Measurements from ENCODE around the gene CFC1.
"Not testable (repeated sequence)": the region's sequence is repeated elsewhere in the genome, so short reads cannot be mapped to it uniquely, and the experiment has no call there.

Gene CFC1

DNA sequence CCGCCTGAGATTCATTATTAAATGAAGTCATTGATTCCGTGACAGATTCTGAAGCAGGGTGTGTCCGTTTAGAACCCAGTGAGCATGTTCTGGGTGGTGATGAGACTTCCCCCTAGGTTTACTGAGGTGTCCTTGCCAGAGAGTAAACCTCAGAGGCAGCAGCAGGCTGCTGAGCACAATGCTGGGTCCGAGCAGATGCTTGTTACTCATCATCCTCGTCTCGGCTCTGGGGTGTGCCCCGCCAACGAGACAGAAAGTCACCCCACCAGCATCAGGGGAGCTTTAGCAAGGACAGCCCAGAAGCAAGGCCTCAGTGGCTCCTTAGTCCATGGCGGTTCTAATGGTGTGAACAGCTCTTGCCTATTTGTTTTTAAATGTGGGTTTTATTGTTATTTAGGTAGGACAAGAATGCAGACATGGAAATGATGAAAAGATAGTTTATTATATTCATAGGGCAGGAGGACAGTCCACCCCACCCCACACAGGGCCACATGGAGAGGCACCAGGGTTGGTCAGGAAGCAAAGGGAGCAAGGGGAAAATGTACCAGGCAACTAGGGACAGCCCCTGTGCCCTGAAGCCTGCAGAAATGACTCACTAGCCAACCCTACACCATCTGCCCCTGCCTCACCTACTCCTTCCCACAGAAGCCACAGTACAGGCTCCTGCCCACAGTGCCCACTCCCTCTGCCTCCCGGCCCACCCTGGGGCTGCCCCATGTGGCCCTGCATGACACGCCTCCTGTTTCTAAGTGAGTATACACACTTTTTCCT, 10.5 kb downstream of the CFC1 start:
- not testable (repeated sequence) for H3K4me3 ChIP-seq (ENCODE audit: low read length); DNase-seq (ENCODE audit: low read depth, low spot score)

DNA sequence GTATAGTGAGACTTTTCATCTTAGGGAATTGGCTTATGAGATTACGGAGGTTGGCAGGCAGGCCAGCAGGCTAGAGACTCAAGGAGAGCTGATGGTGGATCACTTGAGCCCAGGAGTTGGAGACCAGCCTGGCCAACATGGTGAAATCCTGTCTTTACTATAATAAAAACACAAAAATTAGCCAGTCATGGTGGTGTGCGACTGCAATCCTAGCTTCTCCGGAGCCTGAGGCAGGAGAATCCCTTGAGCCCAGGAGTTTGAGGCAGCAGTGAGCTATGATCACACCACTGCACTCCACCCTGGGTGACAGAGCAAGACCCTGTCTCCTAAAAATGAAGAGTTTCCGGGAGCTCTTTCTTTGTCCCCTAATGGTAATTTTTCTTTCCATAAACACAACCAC, 14.6 kb downstream of the CFC1 start:
- DNase-seq (ENCODE audit: low read depth, low spot score); H3K4me3 ChIP-seq (ENCODE audit: low read length): not testable (repeated sequence)

DNA sequence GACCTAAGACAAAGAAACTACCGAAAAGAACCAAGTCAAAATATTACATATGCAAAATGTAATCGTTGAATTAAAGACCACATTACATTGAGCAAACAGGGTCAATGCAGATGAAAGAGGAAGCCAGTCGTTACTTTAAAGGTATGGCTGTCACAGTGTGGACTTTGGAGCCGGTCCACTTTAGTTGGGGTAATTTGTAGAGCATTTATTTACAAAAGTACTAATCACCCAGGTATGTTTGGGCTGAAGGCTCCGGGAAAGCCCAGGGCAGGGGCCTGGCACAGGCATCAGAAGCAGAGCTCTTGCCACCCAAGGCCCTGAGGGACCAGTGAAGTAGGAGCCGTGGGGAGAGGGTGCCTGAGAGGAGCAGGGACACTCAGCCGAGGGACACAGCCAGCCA, 15.8 kb downstream of the CFC1 start:
- H3K4me3 ChIP-seq (ENCODE audit: low read length) = not testable (repeated sequence)

GRCh38 chr2:130582970-130583369, 16.4 kb downstream of the CFC1 start:
- not testable (repeated sequence) for DNase-seq (ENCODE audit: low read depth, low spot score)

More for the DNA sequence above, 15.8 kb downstream of the CFC1 start:
- DNase-seq (ENCODE audit: low read depth, low spot score) = not testable (repeated sequence)

GRCh38 chr2:130581491-130581890, 17.9 kb downstream of the CFC1 start:
- DNase-seq (ENCODE audit: low read depth, low spot score); H3K4me3 ChIP-seq (ENCODE audit: low read length): not testable (repeated sequence)

More at GRCh38 chr2:130582970-130583369, 16.4 kb downstream of the CFC1 start:
- H3K4me3 ChIP-seq (ENCODE audit: low read length) = not testable (repeated sequence)

GRCh38 chr2:130579121-130579520, 20.3 kb downstream of the CFC1 start:
- not testable (repeated sequence) for H3K4me3 ChIP-seq (ENCODE audit: low read length); DNase-seq (ENCODE audit: low read depth, low spot score)

GRCh38 chr2:130577559-130577958, 21.8 kb downstream of the CFC1 start:
- DNase-seq (ENCODE audit: low read depth, low spot score); H3K4me3 ChIP-seq (ENCODE audit: low read length): not testable (repeated sequence)

GRCh38 chr2:130576209-130576784, 23.1 kb downstream of the CFC1 start:
- H3K4me3 ChIP-seq (ENCODE audit: low read length); DNase-seq (ENCODE audit: low read depth, low spot score): not testable (repeated sequence)

- H3K4me3 ChIP-seq (ENCODE audit: low read length); DNase-seq (ENCODE audit: low read depth, low spot score): not testable (repeated sequence)
Observed at GRCh38 chr2:130574230-130574629, 25.1 kb downstream of the CFC1 start.

GRCh38 chr2:130571929-130572328, 27.4 kb downstream of the CFC1 start:
- H3K4me3 ChIP-seq (ENCODE audit: low read length) = not testable (repeated sequence)

DNA sequence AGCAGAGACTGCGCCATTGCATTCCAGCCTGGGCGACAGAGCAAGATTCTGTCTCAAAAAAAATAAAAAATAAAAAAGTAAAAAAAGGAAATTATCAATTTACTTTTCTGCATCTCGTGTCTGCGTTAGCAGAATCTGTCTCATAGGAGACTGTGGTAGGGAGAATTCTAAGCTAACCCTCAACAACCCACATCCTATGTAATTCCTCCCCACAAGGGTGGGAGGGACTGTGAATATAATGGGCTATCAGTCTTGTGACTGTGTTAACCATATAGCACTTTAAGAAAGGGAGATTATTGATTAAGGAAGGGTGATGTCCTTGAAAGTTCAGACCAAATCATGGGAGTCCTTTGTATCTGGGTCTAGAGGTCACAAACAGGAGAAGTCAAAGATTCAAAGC, 33.2 kb downstream of the CFC1 start:
- not testable (repeated sequence) for H3K4me3 ChIP-seq (ENCODE audit: low read length); DNase-seq (ENCODE audit: low read depth, low spot score)

More at GRCh38 chr2:130571929-130572328, 27.4 kb downstream of the CFC1 start:
- DNase-seq (ENCODE audit: low read depth, low spot score) = not testable (repeated sequence)

DNA sequence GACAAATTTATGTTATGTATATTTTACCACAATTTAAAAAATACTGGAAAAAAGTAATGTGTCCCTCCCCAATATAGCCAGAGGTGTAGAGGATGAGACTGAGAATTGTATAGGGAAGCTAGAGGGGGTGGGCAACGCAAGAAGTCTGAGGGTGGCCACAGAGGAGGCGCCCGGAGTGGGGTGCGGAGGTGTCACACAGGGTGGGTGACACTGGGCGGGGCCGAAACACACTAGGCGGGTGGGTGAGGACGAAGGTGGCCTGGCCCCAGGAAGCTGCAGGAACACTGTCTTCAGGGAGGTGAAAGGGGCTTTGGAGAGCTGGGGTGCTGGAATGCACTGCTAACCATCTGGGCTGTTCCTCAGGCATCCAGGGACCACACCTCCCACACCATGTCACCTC, 42.9 kb downstream of the CFC1 start:
- not testable (repeated sequence) for H3K4me3 ChIP-seq (ENCODE audit: low read length); DNase-seq (ENCODE audit: low read depth, low spot score)

DNA sequence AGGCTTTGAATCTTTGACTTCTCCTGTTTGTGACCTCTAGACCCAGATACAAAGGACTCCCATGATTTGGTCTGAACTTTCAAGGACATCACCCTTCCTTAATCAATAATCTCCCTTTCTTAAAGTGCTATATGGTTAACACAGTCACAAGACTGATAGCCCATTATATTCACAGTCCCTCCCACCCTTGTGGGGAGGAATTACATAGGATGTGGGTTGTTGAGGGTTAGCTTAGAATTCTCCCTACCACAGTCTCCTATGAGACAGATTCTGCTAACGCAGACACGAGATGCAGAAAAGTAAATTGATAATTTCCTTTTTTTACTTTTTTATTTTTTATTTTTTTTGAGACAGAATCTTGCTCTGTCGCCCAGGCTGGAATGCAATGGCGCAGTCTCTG, 45.2 kb downstream of the CFC1 start:
- DNase-seq (ENCODE audit: low read depth, low spot score); H3K4me3 ChIP-seq (ENCODE audit: low read length): not testable (repeated sequence)

GRCh38 chr2:130549475-130549874, 49.9 kb downstream of the CFC1 start:
- H3K4me3 ChIP-seq (ENCODE audit: low read length); DNase-seq (ENCODE audit: low read depth, low spot score): not testable (repeated sequence)

- not testable (repeated sequence) for DNase-seq (ENCODE audit: low read depth, low spot score); H3K4me3 ChIP-seq (ENCODE audit: low read length)
Observed at GRCh38 chr2:130548418-130548817, 51.0 kb downstream of the CFC1 start.

- not testable (repeated sequence) for H3K4me3 ChIP-seq (ENCODE audit: low read length); DNase-seq (ENCODE audit: low read depth, low spot score)
Observed at GRCh38 chr2:130544978-130545377, 54.4 kb downstream of the CFC1 start.

DNA sequence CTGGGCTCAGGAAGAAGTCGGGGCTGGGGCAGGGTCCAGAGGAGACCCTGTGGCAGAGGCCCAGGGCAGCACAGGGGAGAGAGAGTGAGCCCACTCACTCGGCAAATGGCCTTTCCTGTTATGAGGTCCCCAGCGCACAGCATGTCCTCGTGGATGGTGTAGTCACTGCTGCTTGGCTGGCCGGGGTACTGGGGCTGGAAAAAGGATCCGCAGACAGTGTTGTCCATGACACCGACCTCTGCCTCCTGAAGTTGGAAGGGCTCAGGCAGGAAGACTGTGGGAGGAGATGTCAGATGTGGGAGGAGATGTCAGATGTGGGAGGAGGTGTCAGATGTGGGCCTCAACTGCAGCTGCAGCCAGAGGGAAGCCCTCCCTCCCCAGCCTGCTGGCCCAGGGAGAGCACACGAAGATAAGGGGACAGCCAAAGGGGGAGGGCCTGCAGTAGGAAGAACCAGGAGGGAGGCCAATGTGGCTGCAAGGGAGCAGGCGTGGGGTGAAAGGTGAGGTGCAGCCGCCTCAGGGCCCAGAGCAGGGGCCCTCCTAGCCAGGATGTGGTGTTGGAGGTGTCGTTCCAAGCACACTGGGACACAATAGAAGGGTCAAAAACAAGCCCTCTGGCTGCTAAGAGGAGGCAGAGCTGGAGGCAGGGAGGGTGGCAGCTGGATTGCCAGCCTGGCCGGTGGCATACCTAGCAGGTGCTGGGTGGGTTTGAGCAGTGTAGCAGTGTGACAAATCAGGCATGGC, 55.4 kb downstream of the CFC1 start:
- DNase-seq (ENCODE audit: low read depth, low spot score); H3K4me3 ChIP-seq (ENCODE audit: low read length): not testable (repeated sequence)

GRCh38 chr2:130542789-130543188, 56.6 kb downstream of the CFC1 start:
- not testable (repeated sequence) for H3K4me3 ChIP-seq (ENCODE audit: low read length); DNase-seq (ENCODE audit: low read depth, low spot score)
